Chondrocyte (in vitro differentiated cells): ENCODE measurements around the gene NAPA. TPM values are rescaled to one million over a fixed set of nuclear protein-coding genes. Genes with fewer than 3 reads are reported as not detected.

ENCODE experiments used
- DNase-seq: peaks from one replicate; pipeline ENCODE4 v3.0.0; 2021; ENCODE audit warnings: mixed read lengths, low spot score
- H3K27ac Mint-ChIP-seq: one replicate; pipeline ENCODE4 v1.8.0; 2021; ENCODE audit warnings: mild to moderate bottlenecking, moderate library complexity, mixed read lengths; ENCODE audit not compliant: unreplicated experiment
- H3K27me3 Mint-ChIP-seq: 2 replicates; pipeline ENCODE4 v1.8.0; 2021; ENCODE audit warnings: low read depth, mixed read lengths
- H3K36me3 Mint-ChIP-seq: 2 replicates; pipeline ENCODE4 v1.8.0; 2021; ENCODE audit warnings: low read depth, mixed read lengths
- H3K4me1 Mint-ChIP-seq: 2 replicates; pipeline ENCODE4 v1.8.0; 2021; ENCODE audit warnings: low read depth, mild to moderate bottlenecking, mixed read lengths
- H3K4me3 Mint-ChIP-seq: one replicate; pipeline ENCODE4 v1.8.0; 2021; ENCODE audit warnings: mild to moderate bottlenecking, moderate library complexity, mixed read lengths; ENCODE audit not compliant: unreplicated experiment
- H3K9me3 Mint-ChIP-seq: 2 replicates; pipeline ENCODE4 v1.8.0; 2021; ENCODE audit warnings: low read depth, mixed read lengths
- total RNA-seq: library from RNA; stranded (reverse); gene quantifications from 3 replicates; pipeline ENCODE4 v1.2.1, GENCODE V29; 2021
- TF ChIP-seq, protein P1 (sequence below): fragments of 200-600 bp; sonication (generic); IDR thresholded peaks from 2 replicates; pipeline ENCODE4 v1.5.0; 2021; ENCODE audit warnings: antibody characterized with exemption, mild to moderate bottlenecking, moderate library complexity

Gene NAPA
- total RNA-seq, 1 donor from 2014 or later = 88.8 TPM

DNA sequence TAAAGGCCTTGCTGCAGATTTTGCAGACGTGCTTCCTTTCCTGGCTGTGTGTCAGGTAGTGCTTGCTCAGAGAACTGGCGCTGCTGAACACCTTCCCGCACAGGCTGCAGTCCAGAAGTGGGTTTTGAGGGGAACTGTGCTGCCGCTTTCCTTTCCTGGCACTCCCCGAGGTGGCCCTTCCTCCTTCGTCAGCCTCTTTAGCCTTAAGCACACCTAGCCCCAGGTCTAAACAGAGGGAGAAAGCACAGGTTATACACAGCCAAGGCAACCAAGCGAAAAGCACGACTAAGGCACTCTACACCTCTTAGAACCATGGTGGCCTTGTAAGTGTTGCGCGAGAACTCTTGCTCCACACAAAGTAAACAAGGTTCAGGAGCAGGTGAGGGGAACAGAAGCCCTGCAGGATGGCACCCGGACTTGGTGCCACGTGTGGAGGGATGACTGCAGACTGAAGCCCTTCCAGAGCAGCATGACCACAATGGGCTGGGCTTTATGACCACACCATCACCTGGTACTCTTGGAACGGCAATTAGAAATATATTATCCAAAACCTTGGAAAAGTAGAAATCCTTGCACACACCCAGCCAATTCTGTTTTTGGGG, 34.5 kb upstream of the NAPA start:
- no peak for DNase-seq
- TF ChIP-seq, protein P1, sequence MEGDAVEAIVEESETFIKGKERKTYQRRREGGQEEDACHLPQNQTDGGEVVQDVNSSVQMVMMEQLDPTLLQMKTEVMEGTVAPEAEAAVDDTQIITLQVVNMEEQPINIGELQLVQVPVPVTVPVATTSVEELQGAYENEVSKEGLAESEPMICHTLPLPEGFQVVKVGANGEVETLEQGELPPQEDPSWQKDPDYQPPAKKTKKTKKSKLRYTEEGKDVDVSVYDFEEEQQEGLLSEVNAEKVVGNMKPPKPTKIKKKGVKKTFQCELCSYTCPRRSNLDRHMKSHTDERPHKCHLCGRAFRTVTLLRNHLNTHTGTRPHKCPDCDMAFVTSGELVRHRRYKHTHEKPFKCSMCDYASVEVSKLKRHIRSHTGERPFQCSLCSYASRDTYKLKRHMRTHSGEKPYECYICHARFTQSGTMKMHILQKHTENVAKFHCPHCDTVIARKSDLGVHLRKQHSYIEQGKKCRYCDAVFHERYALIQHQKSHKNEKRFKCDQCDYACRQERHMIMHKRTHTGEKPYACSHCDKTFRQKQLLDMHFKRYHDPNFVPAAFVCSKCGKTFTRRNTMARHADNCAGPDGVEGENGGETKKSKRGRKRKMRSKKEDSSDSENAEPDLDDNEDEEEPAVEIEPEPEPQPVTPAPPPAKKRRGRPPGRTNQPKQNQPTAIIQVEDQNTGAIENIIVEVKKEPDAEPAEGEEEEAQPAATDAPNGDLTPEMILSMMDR = no peak
- Mint-ChIP-seq H3K4me3 (no peak overlapping the region), H3K4me1 (no peaks in the 10 kb centered on the region), H3K36me3 (no peaks in the 10 kb centered on the region), H3K27me3 (peaks cover 16% of the 10 kb centered on the region), H3K9me3 (no peaks in the 10 kb centered on the region), H3K27ac (no peak overlapping the region)

DNA sequence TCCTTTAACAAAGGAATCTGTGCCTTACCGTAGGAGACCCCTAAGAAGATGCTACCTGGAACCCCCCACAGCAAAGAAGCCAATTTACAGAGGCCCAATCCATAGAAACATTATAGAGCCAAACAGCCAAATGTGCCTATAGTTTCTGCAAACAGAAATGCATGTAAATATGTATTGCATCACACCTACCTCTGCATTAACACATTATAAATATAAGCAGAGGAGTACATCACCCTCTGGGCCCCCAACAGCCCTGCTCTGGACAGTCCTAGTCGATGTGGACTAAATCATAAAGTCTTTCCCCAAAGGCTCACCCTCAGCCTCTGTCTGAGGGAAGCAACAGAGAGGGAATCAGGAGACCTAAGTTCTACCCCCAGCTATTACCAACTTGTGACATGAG, 32.3 kb upstream of the NAPA start:
- H3K4me3 Mint-ChIP-seq = no peak overlapping the region
- no peaks in the 10 kb centered on the region for H3K9me3 Mint-ChIP-seq
- TF ChIP-seq, protein P1 = no peak
- H3K36me3 Mint-ChIP-seq = no peaks in the 10 kb centered on the region
- H3K4me1 Mint-ChIP-seq = no peaks in the 10 kb centered on the region
- peaks cover 16% of the 10 kb centered on the region for H3K27me3 Mint-ChIP-seq
- DNase-seq = no peak
- no peak overlapping the region for H3K27ac Mint-ChIP-seq

DNA sequence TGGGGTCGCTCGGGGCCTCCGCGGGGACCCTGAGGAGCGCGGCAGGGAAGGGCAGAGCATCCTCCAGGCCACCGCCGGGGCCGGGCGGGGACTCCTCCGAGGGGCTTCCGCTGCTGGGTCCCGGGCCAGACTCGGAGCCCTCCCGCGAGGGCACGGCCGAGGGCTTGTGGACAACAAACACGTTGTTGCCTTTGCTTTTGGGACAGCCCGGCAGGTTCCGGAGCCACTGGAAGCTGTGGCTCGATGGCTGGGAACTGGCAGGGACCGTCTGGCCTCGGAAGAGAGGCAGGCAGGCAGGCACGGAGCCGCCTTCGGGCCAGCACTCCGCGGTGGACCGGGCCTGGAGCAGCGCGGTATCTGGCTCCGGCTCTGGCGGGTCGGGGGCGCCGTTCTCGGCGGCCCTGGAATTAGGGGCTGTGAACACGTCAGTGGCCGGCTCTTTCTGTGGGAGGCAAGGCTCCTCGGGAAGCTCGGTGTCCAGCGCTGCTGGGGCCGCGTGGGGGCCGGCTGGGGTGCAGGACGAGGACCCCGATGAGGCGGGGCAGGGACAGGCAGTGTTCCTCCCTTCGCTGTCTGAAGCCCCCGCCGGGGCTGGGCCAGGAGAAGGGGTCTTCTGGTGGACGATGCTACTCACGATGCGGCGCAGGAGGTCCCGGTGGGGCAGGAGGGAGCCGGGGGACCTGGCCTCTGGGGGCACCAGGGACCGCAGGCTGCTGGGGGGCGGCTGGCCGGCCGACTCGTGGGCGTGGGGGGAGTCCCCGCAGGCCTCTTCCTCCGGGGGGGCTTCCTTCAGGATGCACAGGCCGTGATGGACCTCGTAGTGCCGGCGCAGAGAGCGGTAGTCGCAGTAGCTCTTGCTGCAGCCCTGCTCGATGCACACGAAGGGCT, 30.4 kb upstream of the NAPA start:
- no peaks in the 10 kb centered on the region for H3K36me3 Mint-ChIP-seq
- no peak for DNase-seq
- no peaks in the 10 kb centered on the region for H3K4me1 Mint-ChIP-seq
- no peak overlapping the region for H3K4me3 Mint-ChIP-seq
- TF ChIP-seq, protein P1 = no peak
- H3K9me3 Mint-ChIP-seq = no peaks in the 10 kb centered on the region
- H3K27ac Mint-ChIP-seq = no peak overlapping the region
- H3K27me3 Mint-ChIP-seq = peaks cover 16% of the 10 kb centered on the region

DNA sequence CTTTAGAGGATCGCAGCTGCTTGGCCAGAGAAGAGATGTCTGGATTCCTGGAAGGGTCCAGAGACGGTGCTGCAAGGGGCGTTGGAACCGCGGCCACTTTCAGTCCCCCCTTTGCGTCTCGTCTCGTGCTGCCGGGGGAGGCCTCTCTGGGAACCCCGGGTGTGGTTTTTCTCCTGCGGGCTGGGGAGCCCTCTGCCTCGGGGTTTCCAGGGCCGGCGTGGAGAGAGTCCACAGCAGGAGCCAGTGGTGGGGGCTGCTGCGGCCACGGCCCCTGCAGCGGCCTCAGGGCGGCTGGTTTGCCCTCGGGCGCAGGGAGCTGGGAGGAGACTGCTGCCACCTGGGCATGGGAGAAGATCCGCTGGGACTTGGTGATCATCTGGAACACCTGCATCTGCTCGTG, 29.6 kb upstream of the NAPA start:
- no peak overlapping the region for H3K27ac Mint-ChIP-seq
- TF ChIP-seq, protein P1 = no peak
- no peak for DNase-seq
- no peaks in the 10 kb centered on the region for H3K9me3 Mint-ChIP-seq
- H3K36me3 Mint-ChIP-seq = no peaks in the 10 kb centered on the region
- H3K4me1 Mint-ChIP-seq = no peaks in the 10 kb centered on the region
- H3K27me3 Mint-ChIP-seq = peaks cover 13% of the 10 kb centered on the region
- H3K4me3 Mint-ChIP-seq = no peak overlapping the region

DNA sequence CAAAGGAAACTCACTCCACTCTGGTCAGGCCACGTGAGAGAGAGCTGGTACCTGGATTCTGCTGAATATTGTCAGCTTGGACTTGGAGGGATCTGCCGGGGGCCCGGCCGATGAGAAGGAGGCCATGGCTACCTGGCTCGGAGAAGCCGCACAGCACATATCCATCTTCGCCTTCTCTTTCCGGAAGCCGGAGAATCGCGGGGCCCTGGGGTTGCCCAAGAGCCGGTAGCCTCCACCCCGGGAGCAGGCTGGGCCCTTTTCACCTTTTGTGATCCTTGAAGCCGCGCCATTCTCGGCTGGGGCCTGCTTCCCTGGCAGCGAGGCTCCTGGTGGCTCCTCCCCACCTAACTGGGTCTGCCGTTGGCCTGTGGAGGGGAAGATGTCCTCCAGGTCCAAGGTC, 29.2 kb upstream of the NAPA start:
- Mint-ChIP-seq H3K4me3 (no peak overlapping the region), H3K36me3 (no peaks in the 10 kb centered on the region), H3K4me1 (no peaks in the 10 kb centered on the region), H3K9me3 (no peaks in the 10 kb centered on the region), H3K27me3 (peaks cover 11% of the 10 kb centered on the region), H3K27ac (no peak overlapping the region)
- DNase-seq = no peak
- TF ChIP-seq, protein P1 = no peak
